ENCODE results near the gene SLC49A3.

DNA sequence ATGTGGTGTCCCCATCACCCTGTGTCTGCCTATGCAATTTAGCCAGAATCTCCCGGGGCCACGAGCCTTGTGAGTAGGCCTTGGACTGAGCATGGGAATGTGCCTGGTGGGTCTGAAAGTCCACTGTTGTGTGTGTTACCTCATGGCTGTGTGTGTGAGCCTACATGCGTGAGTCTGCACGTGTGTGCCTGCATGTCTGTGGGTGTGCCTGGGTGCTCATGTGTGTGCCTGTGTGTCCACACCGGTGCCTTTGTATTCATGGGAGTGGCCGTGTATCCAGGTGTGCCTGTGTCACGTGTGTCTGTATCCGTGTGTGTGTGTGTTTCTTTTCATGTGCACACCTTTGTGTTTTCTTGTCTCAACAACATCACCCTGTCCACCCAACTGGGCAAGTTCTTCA lies 29.1 kb downstream of the SLC49A3 start:
- TF ChIP-seq POLR2AphosphoS5 (IDR thresholded peaks at IDR 0.05): no peak
- TF ChIP-seq CTCF (IDR thresholded peaks at IDR 0.05; ENCODE audit: poor library complexity, severe bottlenecking): no peak
- TF ChIP-seq EZH2 (IDR thresholded peaks at IDR 0.05; ENCODE audit: borderline replicate concordance, insufficient read depth, low read length, poor library complexity, severe bottlenecking): no peak
- no peak for TF ChIP-seq EP300 (conservative IDR thresholded peaks at IDR 0.05; ENCODE audit: poor library complexity, severe bottlenecking)

Data from neural cell (in vitro differentiated cells).